Panc1 (cell line): Measurements from ENCODE around the gene SLC1A2. TPM values are rescaled to one million over a fixed set of nuclear protein-coding genes. Genes with fewer than 3 reads are reported as not detected.

Source experiments
- ATAC-seq: fragments of 200-7000 bp; cut with Tn5 transposase; 2 replicates; pipeline ENCODE4 v1.9.1; 2020; ENCODE audit warnings: mild to moderate bottlenecking, moderate library complexity
- BruUV-seq: library from RNA; stranded (reverse); fragments of 400-500 nt; replicated peaks from 2 replicates; lab custom pipeline; 2021; lab: Mats Ljungman, UMichigan
- CTCF ChIA-PET: fragments of 300-600 bp; sonication (Branson Sonifier 250); formaldehyde crosslinking; loops from one replicate; lab custom pipeline; 2022; ENCODE audit warnings: antibody characterized with exemption; lab: Charles Lee
- POLR2A ChIA-PET: fragments of 300-600 bp; sonication (Branson Sonifier 250); formaldehyde crosslinking; loops from one replicate; lab custom pipeline; 2022; ENCODE audit warnings: antibody characterized with exemption; lab: Charles Lee
- DNase-seq: peaks from one replicate; pipeline ENCODE4 v3.0.0-alpha.2; 2010; ENCODE audit warnings: low read depth, low spot score
- H3K27ac ChIP-seq: 2 replicates; pipeline ENCODE4 v1.5.1; 2011; ENCODE audit warnings: mild to moderate bottlenecking, low read length, inconsistent platforms
- H3K27me3 ChIP-seq: fragments of 200-500 bp; sonication (Bioruptor generic); 2 replicates; pipeline ENCODE4 v1.6.0; 2014; ENCODE audit warnings: low read length, inconsistent platforms; ENCODE audit not compliant: control insufficient read depth, insufficient read depth
- H3K36me3 ChIP-seq: fragments of 200-500 bp; sonication (Bioruptor generic); 2 replicates; pipeline ENCODE4 v1.5.1; 2014; ENCODE audit warnings: inconsistent platforms, mild to moderate bottlenecking, low read length, moderate library complexity; ENCODE audit not compliant: control insufficient read depth, insufficient read depth
- H3K4me1 ChIP-seq: 2 replicates; pipeline ENCODE4 v1.5.1; 2011; ENCODE audit warnings: inconsistent platforms, mild to moderate bottlenecking, low read length, moderate library complexity; ENCODE audit not compliant: control insufficient read depth, insufficient read depth
- H3K4me3 ChIP-seq, 2 experiments: 2 replicates each; pipeline ENCODE4 v1.5.1; 2011 to 2012; ENCODE audit warnings: low read depth in 2 of 2, low read length in 2 of 2, mild to moderate bottlenecking in 2 of 2, inconsistent platforms in 1 of 2, moderate library complexity in 1 of 2
- H3K9me3 ChIP-seq: fragments of 200-500 bp; sonication (Bioruptor generic); 2 replicates; pipeline ENCODE4 v1.5.1; 2014; ENCODE audit warnings: low read depth, mild to moderate bottlenecking, inconsistent platforms, low read length, moderate library complexity; ENCODE audit not compliant: control insufficient read depth, insufficient read depth
- POLR2AphosphoS5 ChIP-seq: IDR thresholded peaks from 2 replicates; pipeline ENCODE4 v1.6.1; 2012; ENCODE audit warnings: mild to moderate bottlenecking, low read depth, low read length, moderate library complexity
- SIN3A ChIP-seq: IDR thresholded peaks from 2 replicates; pipeline ENCODE4 v1.6.1; 2012; ENCODE audit warnings: low read depth, mild to moderate bottlenecking, low read length, moderate library complexity, borderline replicate concordance; ENCODE audit not compliant: insufficient read depth
- TCF7L2 ChIP-seq: IDR thresholded peaks from 2 replicates; pipeline ENCODE4 v1.6.1; 2011; ENCODE audit warnings: mild to moderate bottlenecking, low read depth, low read length, inconsistent platforms
- in situ Hi-C: cut with HindIII; loops from 2 replicates; pipeline ENCODE4 v1.10.0; 2016; ENCODE audit warnings: low sequenced_read_pairs, low pct_unique_long_range_greater_than_20kb
- intact Hi-C: fragments of 100-400 bp; cut with micrococcal nuclease; formaldehyde crosslinking; loops from one replicate; pipeline ENCODE4 v1.10.0; 2022; ENCODE audit not compliant: unreplicated experiment
- total RNA-seq: library from RNA; stranded (reverse); gene quantifications from one replicate; pipeline ENCODE4 v1.2.1, GENCODE V29; 2021; ENCODE audit not compliant: unreplicated experiment
- TF ChIP-seq, protein P1 (sequence below): fragments of 450-650 bp; IDR thresholded peaks from 2 replicates; pipeline ENCODE4 v1.5.1; 2017; ENCODE audit warnings: mild to moderate bottlenecking
- TF ChIP-seq, protein P2 (sequence below), 2 experiments: IDR thresholded peaks; 2 replicates each; pipeline ENCODE4 v1.6.1; 2011 to 2012; ENCODE audit warnings: low read depth in 2 of 2, control low read depth in 1 of 2, low read length in 1 of 2, mild to moderate bottlenecking in 1 of 2, moderate library complexity in 1 of 2; ENCODE audit not compliant: insufficient read depth in 1 of 2

SLC1A2 gene
- total RNA-seq, 1 experiment from 2014 or later = 0.21 TPM

DNA sequence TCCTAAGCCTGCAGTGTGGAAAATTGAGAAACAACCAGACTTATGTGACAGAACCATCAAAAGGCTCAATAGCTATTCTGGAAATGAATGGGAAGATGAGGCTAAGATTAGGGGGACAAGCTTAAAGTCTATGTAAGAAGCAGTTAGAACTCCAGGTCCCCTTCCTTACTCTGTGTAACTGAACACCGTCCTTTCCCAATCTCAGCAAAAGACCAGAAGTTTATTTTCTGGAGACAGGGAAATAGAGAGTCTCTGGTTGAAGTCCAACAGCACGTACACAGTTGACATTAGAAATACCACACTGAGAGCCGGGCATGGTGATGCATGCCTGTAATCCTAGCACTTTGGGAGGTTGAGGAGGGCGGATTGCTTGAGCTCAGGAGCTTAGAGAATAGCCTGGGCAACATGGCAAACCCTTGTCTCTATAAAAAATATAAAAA lies 186.4 kb downstream of the SLC1A2 start:
- peaks cover 44% of the 10 kb centered on the region for H3K4me1 ChIP-seq
- TF ChIP-seq, protein P1, sequence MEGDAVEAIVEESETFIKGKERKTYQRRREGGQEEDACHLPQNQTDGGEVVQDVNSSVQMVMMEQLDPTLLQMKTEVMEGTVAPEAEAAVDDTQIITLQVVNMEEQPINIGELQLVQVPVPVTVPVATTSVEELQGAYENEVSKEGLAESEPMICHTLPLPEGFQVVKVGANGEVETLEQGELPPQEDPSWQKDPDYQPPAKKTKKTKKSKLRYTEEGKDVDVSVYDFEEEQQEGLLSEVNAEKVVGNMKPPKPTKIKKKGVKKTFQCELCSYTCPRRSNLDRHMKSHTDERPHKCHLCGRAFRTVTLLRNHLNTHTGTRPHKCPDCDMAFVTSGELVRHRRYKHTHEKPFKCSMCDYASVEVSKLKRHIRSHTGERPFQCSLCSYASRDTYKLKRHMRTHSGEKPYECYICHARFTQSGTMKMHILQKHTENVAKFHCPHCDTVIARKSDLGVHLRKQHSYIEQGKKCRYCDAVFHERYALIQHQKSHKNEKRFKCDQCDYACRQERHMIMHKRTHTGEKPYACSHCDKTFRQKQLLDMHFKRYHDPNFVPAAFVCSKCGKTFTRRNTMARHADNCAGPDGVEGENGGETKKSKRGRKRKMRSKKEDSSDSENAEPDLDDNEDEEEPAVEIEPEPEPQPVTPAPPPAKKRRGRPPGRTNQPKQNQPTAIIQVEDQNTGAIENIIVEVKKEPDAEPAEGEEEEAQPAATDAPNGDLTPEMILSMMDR = no peak
- TF ChIP-seq, protein P2, sequence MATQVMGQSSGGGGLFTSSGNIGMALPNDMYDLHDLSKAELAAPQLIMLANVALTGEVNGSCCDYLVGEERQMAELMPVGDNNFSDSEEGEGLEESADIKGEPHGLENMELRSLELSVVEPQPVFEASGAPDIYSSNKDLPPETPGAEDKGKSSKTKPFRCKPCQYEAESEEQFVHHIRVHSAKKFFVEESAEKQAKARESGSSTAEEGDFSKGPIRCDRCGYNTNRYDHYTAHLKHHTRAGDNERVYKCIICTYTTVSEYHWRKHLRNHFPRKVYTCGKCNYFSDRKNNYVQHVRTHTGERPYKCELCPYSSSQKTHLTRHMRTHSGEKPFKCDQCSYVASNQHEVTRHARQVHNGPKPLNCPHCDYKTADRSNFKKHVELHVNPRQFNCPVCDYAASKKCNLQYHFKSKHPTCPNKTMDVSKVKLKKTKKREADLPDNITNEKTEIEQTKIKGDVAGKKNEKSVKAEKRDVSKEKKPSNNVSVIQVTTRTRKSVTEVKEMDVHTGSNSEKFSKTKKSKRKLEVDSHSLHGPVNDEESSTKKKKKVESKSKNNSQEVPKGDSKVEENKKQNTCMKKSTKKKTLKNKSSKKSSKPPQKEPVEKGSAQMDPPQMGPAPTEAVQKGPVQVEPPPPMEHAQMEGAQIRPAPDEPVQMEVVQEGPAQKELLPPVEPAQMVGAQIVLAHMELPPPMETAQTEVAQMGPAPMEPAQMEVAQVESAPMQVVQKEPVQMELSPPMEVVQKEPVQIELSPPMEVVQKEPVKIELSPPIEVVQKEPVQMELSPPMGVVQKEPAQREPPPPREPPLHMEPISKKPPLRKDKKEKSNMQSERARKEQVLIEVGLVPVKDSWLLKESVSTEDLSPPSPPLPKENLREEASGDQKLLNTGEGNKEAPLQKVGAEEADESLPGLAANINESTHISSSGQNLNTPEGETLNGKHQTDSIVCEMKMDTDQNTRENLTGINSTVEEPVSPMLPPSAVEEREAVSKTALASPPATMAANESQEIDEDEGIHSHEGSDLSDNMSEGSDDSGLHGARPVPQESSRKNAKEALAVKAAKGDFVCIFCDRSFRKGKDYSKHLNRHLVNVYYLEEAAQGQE (IDR thresholded peaks at IDR 0.05; ENCODE audit: insufficient read depth in 1 of 2, low read depth in 2 of 2, low read length in 1 of 2) = 0 out of 4 replicates have a peak, but pooled peaks of 1 of the 2 experiments have one; percentile 26
- 0 out of 2 replicates have a peak, but pooled peaks have one; percentile 53 for TF ChIP-seq SIN3A
- no peak for TF ChIP-seq TCF7L2
- TF ChIP-seq POLR2AphosphoS5 = peak; percentile 13
- ChIA-PET POLR2A (no interaction called here), CTCF (no interaction called here)
- peak overlapping the region; percentile 64 for H3K27ac ChIP-seq
- H3K27me3 ChIP-seq = no peaks in the 10 kb centered on the region
- in situ Hi-C loops = no loop called here
- peaks cover 20% of the 10 kb centered on the region; the same call in 1 of the 2 replicates for H3K36me3 ChIP-seq
- no peaks in the 10 kb centered on the region for H3K9me3 ChIP-seq
- peak; percentile 36 for ATAC-seq
- BruUV-seq = no TSS peak
- intact Hi-C loops = loop anchor here (10.0 kb wide), 1 partner anchor 238 kb away; no protein-coding TSS in a partner anchor
- no peak overlapping the region for H3K4me3 ChIP-seq
- DNase-seq = no peak

DNA sequence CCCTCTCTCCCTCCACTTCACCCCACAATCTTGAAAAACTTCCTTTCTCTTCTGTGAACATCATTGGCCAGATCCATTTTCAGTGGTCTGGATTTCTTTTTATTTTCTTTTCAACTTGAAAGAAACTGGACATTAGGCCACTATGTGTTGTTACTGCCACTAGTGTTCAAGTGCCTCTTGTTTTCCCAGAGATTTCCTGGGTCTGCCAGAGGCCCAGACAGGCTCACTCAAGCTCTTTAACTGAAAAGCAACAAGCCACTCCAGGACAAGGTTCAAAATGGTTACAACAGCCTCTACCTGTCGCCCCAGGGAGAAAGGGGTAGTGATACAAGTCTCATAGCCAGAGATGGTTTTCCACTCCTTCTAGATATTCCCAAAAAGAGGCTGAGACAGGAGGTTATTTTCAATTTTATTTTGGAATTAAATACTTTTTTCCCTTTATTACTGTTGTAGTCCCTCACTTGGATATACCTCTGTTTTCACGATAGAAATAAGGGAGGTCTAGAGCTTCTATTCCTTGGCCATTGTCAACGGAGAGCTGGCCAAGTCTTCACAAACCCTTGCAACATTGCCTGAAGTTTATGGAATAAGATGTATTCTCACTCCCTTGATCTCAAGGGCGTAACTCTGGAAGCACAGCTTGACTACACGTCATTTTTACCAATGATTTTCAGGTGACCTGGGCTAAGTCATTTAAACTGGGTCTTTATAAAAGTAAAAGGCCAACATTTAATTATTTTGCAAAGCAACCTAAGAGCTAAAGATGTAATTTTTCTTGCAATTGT lies 188.1 kb downstream of the SLC1A2 start:
- Histone ChIP-seq H3K4me1 (peaks cover 56% of the 10 kb centered on the region), H3K27me3 (no peaks in the 10 kb centered on the region), H3K36me3 (peaks cover 23% of the 10 kb centered on the region; the same call in 1 of the 2 replicates), H3K4me3 (no peak overlapping the region), H3K27ac (peak overlapping the region; percentile 64), H3K9me3 (no peaks in the 10 kb centered on the region)
- TF ChIP-seq, protein P1 = no peak
- TF ChIP-seq, protein P2 (IDR thresholded peaks at IDR 0.05; ENCODE audit: insufficient read depth in 1 of 2, low read depth in 2 of 2, low read length in 1 of 2) = no peak
- peak; percentile 37 for TF ChIP-seq POLR2AphosphoS5
- no peak for TF ChIP-seq TCF7L2
- no peak for TF ChIP-seq SIN3A
- ChIA-PET CTCF (no interaction called here), POLR2A (no interaction called here)
- ATAC-seq = no peak
- no peak for DNase-seq
- in situ Hi-C loops = no loop called here
- no TSS peak for BruUV-seq
- intact Hi-C loops = loop anchor here (10.0 kb wide), 1 partner anchor 236 kb away; no protein-coding TSS in a partner anchor
